HFFc6 (cell line): ENCODE results near the gene PLEKHO2. TPM values are rescaled to one million over a fixed set of nuclear protein-coding genes. Genes with fewer than 3 reads are reported as not detected.

Experiments used
- DNase-seq: peaks from one replicate; pipeline ENCODE4 v3.0.0-alpha.2; 2018
- H3K27ac Mint-ChIP-seq: 2 replicates; pipeline ENCODE4 v1.8.0; 2020; ENCODE audit warnings: mild to moderate bottlenecking, mixed read lengths
- H3K27me3 Mint-ChIP-seq: 2 replicates; pipeline ENCODE4 v1.8.0; 2021; ENCODE audit warnings: mild to moderate bottlenecking, moderate library complexity, mixed read lengths; ENCODE audit not compliant: insufficient read depth
- H3K36me3 Mint-ChIP-seq: 2 replicates; pipeline ENCODE4 v1.8.0; 2021; ENCODE audit warnings: low read depth, mixed read lengths
- H3K4me1 Mint-ChIP-seq: 2 replicates; pipeline ENCODE4 v1.8.0; 2020; ENCODE audit warnings: low read depth, mixed read lengths
- H3K4me3 Mint-ChIP-seq: 2 replicates; pipeline ENCODE4 v1.8.0; 2020; ENCODE audit warnings: mild to moderate bottlenecking, moderate library complexity, mixed read lengths
- H3K9me3 Mint-ChIP-seq: 2 replicates; pipeline ENCODE4 v1.8.0; 2020; ENCODE audit warnings: mild to moderate bottlenecking, mixed read lengths
- CTCF ChIP-seq: fragments of 200-600 bp; sonication (generic); IDR thresholded peaks from 2 replicates; pipeline ENCODE4 v1.5.0; 2021; ENCODE audit warnings: antibody characterized with exemption, mild to moderate bottlenecking
- total RNA-seq, 6 experiments: library from RNA; stranded (reverse); fragmentation: NEBNext Ultra II Directional; extraction: Animal tissue kit (Norgen Biotek cat#: 25700); gene quantifications; 2 replicates in 1 of 6; 3 replicates in 5 of 6; pipeline ENCODE4 v1.2.3, GENCODE V29; 2021

Gene PLEKHO2
- total RNA-seq, 6 experiments from 2014 or later, result 23.0 to 28.3 (median 25.4) TPM

- H3K36me3 Mint-ChIP-seq, result no peaks in the 10 kb centered on the region
- no peak for TF ChIP-seq CTCF
- no peaks in the 10 kb centered on the region for H3K9me3 Mint-ChIP-seq
- no peaks in the 10 kb centered on the region; the same call in 1 of the 2 replicates for H3K27me3 Mint-ChIP-seq
- no peak for DNase-seq
- no peak overlapping the region for H3K4me3 Mint-ChIP-seq
- H3K4me1 Mint-ChIP-seq, result peaks cover 43% of the 10 kb centered on the region
- no peak overlapping the region for H3K27ac Mint-ChIP-seq
These were observed 49.8 kb downstream of the PLEKHO2 start for GRCh38 chr15:64891561-64891960.

GRCh38 chr15:64892847-64893403 lies 51.2 kb downstream of the PLEKHO2 start:
- TF ChIP-seq CTCF, result no peak
- Mint-ChIP-seq H3K4me1 (peaks cover 57% of the 10 kb centered on the region), H3K36me3 (no peaks in the 10 kb centered on the region), H3K9me3 (no peaks in the 10 kb centered on the region), H3K27ac (no peak overlapping the region; the same call in 1 of the 2 replicates), H3K4me3 (no peak overlapping the region), H3K27me3 (no peaks in the 10 kb centered on the region; the same call in 1 of the 2 replicates)
- no peak for DNase-seq

GRCh38 chr15:64893481-64894394 lies 52.0 kb downstream of the PLEKHO2 start:
- Mint-ChIP-seq H3K9me3 (no peaks in the 10 kb centered on the region), H3K27ac (peak overlapping the region; percentile 82), H3K36me3 (no peaks in the 10 kb centered on the region), H3K4me1 (peaks cover 65% of the 10 kb centered on the region), H3K4me3 (peak overlapping the region; percentile 46), H3K27me3 (no peaks in the 10 kb centered on the region; the same call in 1 of the 2 replicates)
- DNase-seq, result peak; percentile 86
- no peak for TF ChIP-seq CTCF

- no peak for TF ChIP-seq CTCF
- H3K4me3 Mint-ChIP-seq, result peak overlapping the region; percentile 82
- peak overlapping the region; percentile 94 for H3K27ac Mint-ChIP-seq
- 0 out of 2 replicates have a peak, but pooled peaks cover 3% of the 10 kb centered on the region for H3K36me3 Mint-ChIP-seq
- peaks cover 65% of the 10 kb centered on the region for H3K4me1 Mint-ChIP-seq
- DNase-seq, result no peak
- no peaks in the 10 kb centered on the region; the same call in 1 of the 2 replicates for H3K27me3 Mint-ChIP-seq
- H3K9me3 Mint-ChIP-seq, result no peaks in the 10 kb centered on the region
These were observed 52.8 kb downstream of the PLEKHO2 start for GRCh38 chr15:64894395-64895056.

- H3K4me1 Mint-ChIP-seq, result peaks cover 65% of the 10 kb centered on the region
These were observed 53.8 kb downstream of the PLEKHO2 start for GRCh38 chr15:64895285-64896065.

More at GRCh38 chr15:64895285-64896065, 53.8 kb downstream of the PLEKHO2 start:
- peak; percentile 32; the same call in 1 of the 2 replicates for TF ChIP-seq CTCF
- peak; percentile 25 for DNase-seq
- Mint-ChIP-seq H3K36me3 (peaks cover 3% of the 10 kb centered on the region; the same call in 1 of the 2 replicates), H3K9me3 (no peaks in the 10 kb centered on the region), H3K27ac (peak overlapping the region; percentile 94), H3K27me3 (no peaks in the 10 kb centered on the region; the same call in 1 of the 2 replicates), H3K4me3 (peak overlapping the region; percentile 82)
